HG02852 (cell line): ENCODE data around the gene CA11.

Source experiments
- ATAC-seq: cut with Tn5 transposase; IDR thresholded peaks from one replicate; pipeline ENCODE4 v1.9.1; 2021; ENCODE audit warnings: mild to moderate bottlenecking, moderate library complexity; ENCODE audit not compliant: unreplicated experiment

Gene CA11

DNA sequence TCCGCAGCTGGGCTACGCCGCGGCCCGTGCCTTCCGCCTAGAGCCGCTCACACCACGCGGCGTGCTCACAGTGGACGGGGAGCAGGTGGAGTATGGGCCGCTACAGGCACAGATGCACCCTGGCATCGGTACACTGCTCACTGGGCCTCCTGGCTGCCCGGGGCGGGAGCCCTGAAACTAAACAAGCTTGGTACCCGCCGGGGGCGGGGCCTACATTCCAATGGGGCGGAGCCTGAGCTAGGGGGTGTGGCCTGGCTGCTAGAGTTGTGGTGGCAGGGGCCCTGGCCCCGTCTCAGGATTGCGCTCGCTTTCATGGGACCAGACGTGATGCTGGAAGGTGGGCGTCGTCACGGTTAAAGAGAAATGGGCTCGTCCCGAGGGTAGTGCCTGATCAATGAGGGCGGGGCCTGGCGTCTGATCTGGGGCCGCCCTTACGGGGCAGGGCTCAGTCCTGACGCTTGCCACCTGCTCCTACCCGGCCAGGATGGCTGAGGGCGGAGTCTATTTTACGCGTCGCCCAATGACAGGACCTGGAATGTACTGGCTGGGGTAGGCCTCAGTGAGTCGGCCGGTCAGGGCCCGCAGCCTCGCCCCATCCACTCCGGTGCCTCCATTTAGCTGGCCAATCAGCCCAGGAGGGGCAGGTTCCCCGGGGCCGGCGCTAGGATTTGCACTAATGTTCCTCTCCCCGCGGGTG is 16.2 kb downstream of the CA11 start:
- ATAC-seq = no peak

DNA sequence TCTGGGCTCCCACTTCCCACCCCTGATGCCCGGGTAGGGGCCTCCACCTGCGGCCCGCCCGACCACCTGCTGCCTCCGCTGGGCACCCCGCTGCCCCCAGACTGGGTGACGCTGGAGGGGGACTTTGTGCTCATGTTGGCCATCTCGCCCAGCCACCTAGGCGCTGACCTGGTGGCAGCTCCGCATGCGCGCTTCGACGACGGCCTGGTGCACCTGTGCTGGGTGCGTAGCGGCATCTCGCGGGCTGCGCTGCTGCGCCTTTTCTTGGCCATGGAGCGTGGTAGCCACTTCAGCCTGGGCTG is 16.7 kb downstream of the CA11 start:
- no peak for ATAC-seq

DNA sequence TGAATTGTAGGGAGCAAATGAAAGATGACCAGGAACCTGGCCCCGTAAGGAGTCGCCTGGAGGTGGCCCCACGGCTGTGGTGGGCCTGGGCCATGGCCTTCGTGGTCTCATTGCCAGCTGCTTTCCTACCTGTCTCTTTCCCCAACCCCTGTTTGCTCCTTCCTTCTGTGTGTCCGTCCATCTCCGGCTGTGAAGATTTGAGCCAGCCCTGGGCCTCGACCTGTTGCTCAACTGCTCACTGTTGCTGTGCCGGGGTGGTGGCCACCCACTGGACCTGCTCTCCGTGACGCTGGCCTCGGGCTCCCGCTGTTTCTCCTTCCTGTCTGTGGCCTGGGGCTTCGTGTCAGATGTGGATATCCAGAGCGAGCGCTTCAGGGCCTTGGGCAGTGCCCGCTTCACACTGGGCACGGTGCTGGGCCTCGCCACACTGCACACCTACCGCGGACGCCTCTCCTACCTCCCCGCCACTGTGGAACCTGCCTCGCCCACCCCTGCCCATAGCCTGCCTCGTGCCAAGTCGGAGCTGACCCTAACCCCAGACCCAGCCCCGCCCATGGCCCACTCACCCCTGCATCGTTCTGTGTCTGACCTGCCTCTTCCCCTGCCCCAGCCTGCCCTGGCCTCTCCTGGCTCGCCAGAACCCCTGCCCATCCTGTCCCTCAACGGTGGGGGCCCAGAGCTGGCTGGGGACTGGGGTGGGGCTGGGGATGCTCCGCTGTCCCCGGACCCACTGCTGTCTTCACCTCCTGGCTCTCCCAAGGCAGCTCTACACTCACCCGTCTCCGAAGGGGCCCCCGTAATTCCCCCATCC is 17.3 kb downstream of the CA11 start:
- no peak for ATAC-seq

DNA sequence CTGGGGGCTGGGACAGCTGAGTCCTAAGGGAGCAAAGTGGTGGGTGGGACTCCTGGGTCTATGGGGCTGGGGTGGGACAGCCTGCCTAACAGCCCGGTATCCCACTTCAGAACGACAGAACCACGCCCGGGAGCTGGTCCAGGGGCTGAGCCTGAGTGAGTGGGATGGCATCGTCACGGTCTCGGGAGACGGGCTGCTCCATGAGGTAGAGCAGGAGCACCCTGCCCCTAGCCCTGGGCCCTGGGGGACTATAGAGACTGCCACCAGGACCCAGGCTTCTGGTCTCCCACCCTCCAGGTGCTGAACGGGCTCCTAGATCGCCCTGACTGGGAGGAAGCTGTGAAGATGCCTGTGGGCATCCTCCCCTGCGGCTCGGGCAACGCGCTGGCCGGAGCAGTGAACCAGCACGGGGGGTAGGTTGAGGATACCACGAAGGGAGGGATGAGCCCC is 18.1 kb downstream of the CA11 start:
- ATAC-seq = no peak

DNA sequence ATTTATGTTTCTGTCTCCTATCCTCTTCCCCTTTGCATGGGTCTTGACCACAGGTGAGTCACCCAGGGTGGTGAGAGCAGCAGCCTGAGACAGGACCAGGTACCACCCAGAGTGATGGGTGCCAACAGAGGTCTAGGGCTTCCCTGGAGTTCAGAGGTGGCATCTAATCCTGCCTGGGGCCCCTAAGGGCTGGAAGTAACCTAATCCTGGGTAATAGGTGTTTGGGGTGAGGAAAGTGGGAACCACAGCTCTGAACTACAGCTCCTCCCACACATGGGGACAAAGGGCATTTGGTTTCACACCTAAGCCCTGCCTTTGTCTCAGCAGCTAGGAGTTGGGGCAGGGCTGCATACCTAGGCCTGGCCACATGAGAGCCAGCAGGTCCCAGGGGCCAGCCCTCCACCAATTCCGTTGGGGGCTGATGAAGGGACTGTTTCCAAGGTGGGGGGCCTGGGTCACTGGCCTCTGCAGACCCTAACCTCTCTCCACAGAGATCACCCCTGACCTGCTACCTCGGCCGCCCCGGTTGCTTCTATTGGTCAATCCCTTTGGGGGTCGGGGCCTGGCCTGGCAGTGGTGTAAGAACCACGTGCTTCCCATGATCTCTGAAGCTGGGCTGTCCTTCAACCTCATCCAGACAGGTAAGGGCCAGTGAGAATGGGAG is 18.7 kb downstream of the CA11 start:
- ATAC-seq = no peak

DNA sequence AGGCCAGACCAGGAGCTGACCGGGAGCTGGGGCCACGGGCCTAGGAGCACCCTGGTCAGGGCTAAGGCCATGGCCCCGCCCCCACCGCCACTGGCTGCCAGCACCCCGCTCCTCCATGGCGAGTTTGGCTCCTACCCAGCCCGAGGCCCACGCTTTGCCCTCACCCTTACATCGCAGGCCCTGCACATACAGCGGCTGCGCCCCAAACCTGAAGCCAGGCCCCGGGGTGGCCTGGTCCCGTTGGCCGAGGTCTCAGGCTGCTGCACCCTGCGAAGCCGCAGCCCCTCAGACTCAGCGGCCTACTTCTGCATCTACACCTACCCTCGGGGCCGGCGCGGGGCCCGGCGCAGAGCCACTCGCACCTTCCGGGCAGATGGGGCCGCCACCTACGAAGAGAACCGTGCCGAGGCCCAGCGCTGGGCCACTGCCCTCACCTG is 20.1 kb downstream of the CA11 start:
- no peak for ATAC-seq

DNA sequence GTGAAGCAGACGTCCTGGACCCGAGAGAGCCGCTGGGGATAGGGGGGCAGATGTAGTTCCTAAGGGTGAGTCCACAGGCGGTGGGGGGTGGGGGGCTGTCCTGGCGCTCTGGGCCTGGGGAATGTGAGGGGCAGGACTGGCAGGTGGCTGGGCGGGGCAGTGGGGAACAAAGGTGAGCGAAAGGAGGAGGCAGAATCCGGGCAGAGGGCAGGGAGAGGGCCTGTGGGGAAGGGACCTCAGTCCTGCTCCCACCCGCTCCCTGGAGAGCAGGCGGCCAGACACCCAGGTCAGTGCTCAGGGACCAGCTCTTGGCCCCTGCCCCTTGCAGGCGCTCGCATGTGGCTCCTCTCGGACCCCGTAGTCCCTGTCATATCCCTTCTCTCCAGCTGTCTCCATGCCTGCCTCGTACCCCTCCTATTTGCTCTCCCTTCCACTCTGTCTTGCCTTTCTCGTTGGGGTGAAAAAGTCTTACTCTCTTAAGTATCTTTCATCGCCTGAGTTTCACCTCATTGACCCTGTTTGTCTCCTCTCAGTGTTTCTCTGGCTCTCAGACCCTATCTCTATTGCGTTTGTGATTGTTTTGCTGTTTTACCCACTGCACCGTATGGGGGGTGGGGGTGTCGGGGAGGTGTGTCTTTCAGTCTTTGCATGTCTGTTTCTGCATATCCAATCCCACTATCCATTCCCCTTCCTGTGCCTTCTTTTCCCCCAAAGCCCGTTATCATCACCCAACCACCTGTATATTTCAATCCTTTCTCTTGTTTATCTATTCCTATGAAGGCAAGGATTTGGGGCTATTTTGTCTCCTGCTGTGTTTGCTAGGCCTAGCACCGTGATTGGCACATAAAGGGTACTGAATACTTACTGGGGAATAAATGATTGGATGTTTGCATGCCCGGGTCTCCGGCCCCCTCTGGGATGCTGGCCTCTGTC is 20.9 kb downstream of the CA11 start:
- no peak for ATAC-seq

DNA sequence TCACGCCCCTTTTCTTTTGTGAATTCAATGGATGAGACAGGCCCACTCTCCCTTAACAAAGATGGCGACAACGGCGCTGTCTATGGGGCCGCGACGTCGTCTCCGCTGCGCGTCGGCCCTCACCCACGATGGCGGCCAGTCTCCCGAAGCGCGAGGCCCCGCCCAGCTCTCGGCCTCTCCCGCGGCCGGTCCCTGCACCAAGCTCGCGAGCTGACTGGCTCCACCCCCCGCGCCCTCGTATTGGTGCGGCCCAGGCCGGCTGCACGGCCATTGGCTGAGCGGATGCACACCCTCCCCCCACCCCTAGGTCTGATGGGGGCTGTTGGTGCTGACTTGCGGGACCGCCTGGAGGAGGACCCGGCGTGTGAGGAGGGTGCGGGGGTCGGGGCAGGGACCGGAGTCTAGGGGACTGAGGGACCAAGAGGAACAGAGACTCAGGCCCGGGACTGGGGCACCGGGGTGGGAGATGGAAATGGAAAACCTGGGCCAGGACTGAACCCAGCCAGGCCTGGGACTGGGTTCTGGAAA is 21.9 kb downstream of the CA11 start:
- ATAC-seq = peak; percentile 64

DNA sequence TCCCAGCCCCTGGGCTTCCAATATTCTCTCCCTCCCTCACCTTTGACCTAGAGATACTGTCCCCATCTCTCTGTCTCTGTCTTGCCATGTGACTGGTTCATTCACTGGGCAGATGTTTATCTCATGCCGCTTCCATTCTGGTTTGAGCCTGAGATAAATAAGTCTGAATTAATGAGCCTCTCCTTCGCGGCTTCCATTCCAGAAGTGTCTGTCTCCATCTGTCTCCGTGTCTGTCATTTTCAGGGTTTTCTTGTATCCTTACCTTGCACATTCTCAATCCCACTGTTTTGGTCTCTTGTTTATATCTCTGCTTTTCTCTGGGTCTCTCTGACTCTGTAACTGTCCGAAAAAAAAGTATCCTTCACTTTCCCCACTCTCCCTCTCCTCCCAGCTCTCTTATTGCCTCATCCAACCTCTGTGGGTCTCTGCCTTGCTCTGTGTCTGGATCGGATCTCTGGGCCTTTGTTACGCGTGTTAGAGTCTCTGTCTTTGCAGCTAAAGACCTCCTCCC is 22.4 kb downstream of the CA11 start:
- ATAC-seq = no peak

DNA sequence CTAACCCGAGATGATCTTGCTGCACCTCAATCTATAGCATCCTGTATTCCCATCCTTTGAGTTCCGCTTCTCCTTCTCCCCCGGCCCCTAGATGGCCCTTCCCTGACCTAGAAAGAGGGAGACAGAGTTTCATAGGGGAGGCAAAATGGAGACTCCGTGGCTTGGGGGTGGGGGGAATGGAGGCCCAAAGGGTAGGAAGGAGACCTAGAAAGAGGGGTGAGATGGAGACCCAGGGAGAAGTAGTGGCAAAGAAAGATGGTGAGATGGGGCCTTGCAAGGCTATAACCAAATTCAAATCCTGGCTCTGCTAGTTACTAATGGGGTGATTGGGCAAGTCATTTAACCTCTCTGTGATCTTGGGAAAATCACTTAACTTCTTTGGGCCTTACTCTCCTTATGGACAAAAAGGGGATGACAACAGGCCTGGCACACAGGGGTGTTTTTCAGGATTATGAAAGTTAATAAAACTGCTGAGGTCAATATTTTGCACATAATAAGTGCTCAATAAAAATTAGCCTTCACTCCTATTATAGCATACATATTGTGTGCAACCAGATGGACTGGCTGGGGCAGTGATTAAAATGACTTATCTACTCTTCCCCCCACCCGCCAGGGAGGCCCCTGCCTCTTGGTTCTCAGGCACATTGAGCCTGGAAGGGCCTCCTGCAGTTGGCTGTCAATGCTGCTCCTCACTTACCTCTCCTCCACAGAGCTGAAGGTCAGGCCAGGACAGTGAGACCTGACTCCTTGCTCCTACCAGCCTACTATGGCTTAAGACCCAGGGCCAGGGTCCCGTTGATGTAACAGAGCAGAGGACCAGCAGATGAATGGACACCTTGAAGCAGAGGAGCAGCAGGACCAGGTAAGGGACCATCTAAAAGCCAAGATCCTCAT is 26.0 kb downstream of the CA11 start:
- ATAC-seq = no peak

DNA sequence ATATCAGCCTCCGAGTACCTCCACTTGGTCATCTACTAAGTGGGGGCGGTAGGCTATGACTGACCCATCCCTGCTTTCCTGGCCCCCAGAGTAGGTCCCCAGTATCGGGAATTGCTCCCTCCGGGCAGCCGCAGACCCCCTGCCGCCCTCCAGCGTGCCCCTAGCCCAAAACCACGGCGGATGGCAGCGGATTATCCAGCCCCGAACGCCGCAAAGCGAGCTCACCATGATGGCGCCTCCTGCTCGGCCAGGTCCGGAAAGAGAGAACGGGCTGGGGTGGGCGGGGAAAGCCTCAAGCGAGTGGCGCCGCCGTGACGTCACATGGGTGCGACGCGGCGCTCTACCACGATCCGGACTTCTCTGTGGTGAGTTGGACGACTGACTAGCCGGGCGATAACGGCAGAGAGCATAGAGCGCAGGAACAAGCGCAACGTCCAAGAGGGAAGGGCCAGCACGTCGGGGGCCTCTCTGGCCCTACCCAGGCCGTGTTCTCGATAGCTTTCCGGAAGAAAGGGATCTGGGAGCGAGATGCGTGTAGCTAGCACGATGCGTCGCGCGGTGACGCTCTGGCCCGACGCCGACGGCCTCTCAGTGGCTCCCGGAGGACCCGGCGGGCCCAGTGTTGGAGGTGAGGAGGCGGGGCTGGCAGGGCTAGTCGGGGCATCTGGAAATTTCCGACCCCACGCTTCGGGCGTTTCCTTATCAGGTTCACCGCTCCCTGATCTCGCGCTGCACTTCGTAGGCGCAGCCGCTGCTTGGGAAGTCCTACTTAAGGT is 26.9 kb downstream of the CA11 start, which contains the start of the genes RPL18 and SPHK2:
Gene RPL18, minus strand, starts transcription at position 263 of the 776 bp plus-strand sequence. Its CDS starts 35 bp downstream, at position 228.
Gene SPHK2, plus strand, starts transcription at position 591 of the 776 bp plus-strand sequence. CDS start 1,009 bp downstream, outside the sequence.
- ATAC-seq = peak; percentile 83

DNA sequence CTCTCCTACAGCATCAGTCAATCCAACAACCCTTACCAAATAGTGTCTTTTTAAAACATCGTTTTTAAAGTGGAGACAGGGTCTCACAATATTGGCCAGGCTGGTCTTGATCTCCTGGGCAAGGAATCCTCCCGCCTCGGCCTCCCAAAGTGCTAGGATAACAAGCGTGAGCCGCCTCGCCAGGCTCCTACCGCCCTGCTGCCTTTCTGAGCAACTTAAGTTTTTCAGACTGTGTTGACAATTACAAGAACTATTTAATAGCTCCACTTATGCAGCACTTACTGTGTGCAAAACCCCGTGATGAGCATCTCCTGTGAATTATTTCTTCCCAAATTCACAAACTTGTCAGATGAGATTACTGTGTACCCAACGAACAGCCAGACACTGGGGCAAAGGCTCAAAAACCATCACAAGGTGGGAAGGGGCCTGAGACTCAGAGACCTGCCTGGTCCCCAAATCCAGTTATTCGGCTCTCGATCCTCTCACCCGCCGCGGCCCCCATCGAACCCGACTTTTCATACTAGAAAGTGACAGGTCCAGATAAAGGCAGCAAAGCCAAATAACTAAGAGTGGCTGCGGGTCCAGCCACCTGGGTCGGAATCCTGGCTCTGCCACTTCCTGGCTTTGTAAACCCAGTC is 27.6 kb downstream of the CA11 start:
- ATAC-seq = no peak

DNA sequence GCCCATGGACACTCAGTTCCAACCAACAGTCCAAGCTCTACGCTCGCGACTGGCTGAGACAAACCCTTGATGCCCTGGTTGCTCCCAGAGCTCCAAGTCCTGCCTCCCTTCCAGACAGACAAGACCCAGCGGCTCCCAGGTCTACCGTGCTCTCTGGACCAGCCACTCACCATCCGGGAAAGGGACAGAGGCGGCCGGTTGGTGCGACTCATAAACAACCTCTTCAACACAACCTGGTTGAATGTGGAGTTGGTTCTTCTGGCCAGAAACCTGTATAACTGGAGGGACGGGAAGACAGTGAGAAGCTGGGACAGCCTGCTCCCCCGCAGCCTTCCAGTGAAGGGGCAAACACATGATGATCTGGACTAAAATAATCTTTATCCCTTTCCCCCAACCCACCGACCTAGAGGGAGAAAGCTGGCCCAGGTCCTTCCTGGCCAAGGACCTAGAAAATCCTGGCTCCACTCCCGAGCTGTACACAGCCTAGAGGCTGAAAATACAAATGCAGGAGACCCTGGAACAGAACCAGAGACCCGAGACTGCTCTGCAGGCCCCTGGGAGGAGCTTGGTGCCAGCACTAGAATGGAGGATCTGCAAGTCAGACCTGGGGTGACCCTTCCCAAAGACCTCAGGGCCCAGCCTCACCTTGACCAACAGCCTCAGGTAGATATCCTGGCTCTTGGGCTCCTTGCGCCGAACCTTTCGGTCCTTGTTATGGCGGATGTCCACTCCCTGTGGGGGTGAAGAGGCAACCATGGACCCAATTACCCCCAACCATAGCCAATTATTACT is 28.6 kb downstream of the CA11 start:
- ATAC-seq = no peak

DNA sequence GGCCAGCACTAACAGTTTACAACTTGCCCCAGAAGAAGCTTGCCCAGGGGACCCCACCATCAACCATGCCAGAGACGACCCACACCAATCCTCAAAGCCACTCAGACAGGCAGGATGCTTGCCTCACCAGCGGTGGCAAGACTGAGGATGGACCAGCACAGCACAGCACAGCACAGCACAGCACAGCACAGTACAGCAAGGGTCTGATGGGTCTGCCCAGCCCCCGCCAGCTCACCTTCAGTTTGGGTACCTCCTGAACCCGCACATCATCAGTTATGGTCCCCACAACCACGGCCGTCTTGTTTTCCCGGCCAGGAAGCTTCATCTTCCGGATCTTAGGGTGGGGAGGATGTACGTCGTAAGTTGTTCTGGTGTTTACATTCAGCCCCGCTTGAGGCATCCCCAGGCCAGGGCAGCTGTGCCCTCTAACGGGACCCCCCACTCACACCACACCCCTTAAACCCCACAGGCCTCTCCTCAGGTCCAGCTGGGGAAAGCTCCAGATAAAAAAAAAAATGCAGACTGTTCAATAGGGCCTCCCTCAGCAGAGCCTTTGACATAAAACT is 29.4 kb downstream of the CA11 start:
- ATAC-seq = no peak

DNA sequence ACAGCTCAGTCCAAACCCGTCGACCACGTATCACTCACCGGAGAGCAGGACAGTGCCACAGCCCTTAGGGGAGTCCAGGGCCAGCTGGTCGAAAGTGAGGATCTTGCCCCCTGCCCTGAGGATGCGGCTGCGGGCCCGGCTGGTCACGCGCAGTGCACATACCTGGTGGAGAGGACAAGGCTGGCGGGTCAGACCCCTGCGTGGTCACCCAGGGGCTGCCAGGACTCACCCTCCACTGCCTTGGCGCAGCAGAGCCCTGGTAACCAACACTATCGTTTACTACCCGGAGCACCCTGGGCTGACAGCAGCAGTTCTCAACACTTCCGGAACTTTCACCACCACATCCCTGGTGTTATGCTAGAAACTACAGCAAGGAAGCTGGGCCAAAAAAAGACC is 29.9 kb downstream of the CA11 start:
- no peak for ATAC-seq

DNA sequence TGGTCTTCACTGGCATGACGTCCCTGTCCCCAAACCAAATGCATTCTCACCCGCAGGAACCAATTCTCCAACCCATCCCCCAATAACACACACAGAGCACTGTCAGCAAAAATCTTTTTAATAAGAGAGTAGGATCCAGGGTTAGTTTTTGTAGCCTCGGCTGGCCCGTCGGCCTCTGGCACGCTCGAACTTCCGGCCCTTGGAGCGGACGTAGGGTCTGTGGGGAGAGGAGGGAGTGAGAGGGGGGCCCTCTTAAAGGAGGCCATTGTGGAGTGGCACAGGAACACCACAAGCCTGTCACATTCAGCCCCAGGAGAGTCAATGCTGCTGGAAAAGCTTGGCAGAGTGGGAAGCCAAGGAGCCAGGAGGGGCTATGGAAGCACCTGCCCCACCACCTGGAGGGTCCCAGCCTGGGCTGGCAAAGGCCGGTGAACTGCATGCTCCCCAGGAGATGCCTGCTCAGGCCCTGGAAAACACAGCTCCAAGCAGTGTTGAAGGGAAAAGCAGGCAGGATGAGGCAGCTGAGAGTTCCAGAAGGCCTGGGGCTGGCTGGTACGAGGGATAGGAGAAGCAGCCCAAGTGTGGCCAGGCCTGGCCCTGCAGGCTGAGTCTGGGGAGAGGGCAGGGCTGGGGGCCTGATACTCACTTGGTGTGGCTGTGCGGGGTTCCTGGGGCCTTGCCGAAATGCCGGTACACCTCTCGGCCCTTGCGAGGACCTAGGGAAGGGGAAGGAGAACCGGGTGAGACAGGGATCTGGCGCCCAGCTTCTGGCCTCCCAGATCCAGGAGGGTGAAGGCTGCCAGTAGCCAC is 30.6 kb downstream of the CA11 start:
- no peak for ATAC-seq
